ENCODE data around the gene JAKMIP1.
"Not testable (repeated sequence)": the region's sequence is repeated elsewhere in the genome, so short reads cannot be mapped to it uniquely, and the experiment has no call there.

DNA sequence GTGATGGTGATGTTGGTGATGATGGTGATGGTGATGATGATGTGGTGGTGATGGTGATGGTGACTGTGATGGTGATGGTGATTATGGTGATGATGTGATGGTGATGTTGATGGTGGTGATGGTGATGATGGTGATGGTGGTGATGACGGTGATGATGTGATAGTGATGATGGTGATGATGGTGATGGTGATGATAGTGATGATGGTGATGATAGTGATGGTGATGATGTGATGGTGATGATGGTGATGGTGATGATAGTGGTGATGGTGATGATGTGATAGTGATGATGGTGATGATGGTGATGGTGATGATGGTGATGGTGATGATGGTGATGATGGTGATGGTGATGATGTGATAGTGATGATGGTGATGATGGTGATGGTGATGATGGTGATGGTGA lies 196.9 kb downstream of the JAKMIP1 start:
- not testable (repeated sequence) for TF ChIP-seq CTCF, EZH2, EZH2phosphoT487 (IDR thresholded peaks at IDR 0.05)

All from neural progenitor cell (in vitro differentiated cells).